Anterior cingulate cortex (tissue), 58 donors: ENCODE results near the gene ZNF768.

Source experiments
- DNase-seq, 58 donors: peaks; one replicate each; lab custom pipeline; 2025; lab: John Stamatoyannopoulos, UW

Gene ZNF768

GRCh38 chr16:30526137-30526822 lies at the start of gene ZNF768:
ZNF768 (minus strand) TSS chr16:30526566; CDS start chr16:30526413, 153 bp downstream.
- DNase-seq = peak in 31 of 58 donors; percentile 29 to 87 (median 72)

- DNase-seq = no peak
These were observed 48.3 kb upstream of the ZNF768 start for GRCh38 chr16:30574678-30575077.

GRCh38 chr16:30571445-30572322 lies 45.3 kb upstream of the ZNF768 start, which contains the start of gene ZNF688:
ZNF688 (minus strand) TSS chr16:30571714; CDS start chr16:30571629, 85 bp downstream.
- peak; percentile 75 to 98 (median 92) for DNase-seq

- peak in 17 of 58 donors; percentile 13 to 69 (median 47) for DNase-seq
These were observed 44.5 kb upstream of the ZNF768 start for GRCh38 chr16:30570636-30571444.

GRCh38 chr16:30569746-30570635 lies 43.6 kb upstream of the ZNF768 start:
- DNase-seq = no peak

GRCh38 chr16:30569281-30569680 lies 42.9 kb upstream of the ZNF768 start:
- no peak for DNase-seq

GRCh38 chr16:30567991-30568638 lies 41.7 kb upstream of the ZNF768 start:
- no peak for DNase-seq

- DNase-seq = peak in 1 of 58 donors; percentile 17
These were observed 41.0 kb upstream of the ZNF768 start for GRCh38 chr16:30567160-30567990.

- DNase-seq = no peak
These were observed 40.2 kb upstream of the ZNF768 start for GRCh38 chr16:30566531-30566930.

GRCh38 chr16:30565984-30566383 lies 39.6 kb upstream of the ZNF768 start:
- no peak for DNase-seq

- no peak for DNase-seq
These were observed 39.2 kb upstream of the ZNF768 start for GRCh38 chr16:30565526-30565925.

- no peak for DNase-seq
These were observed 35.7 kb upstream of the ZNF768 start for GRCh38 chr16:30562021-30562420.

GRCh38 chr16:30561089-30561816 lies 34.9 kb upstream of the ZNF768 start:
- DNase-seq = peak in 7 of 58 donors; percentile 3 to 9 (median 6)

GRCh38 chr16:30559690-30560089 lies 33.3 kb upstream of the ZNF768 start:
- DNase-seq = no peak

GRCh38 chr16:30558789-30559377 lies 32.5 kb upstream of the ZNF768 start:
- DNase-seq = no peak

GRCh38 chr16:30557957-30558788 lies 31.8 kb upstream of the ZNF768 start, which contains the start of gene ZNF764:
ZNF764 (minus strand) TSS chr16:30558374; CDS start chr16:30558182, 192 bp downstream.
- peak; percentile 73 to 99 (median 97) for DNase-seq
